ENCODE measurements around the gene GPR155. TPM values are rescaled to one million over a fixed set of nuclear protein-coding genes. Genes with fewer than 3 reads are reported as not detected.

The GPR155 gene
- polyA plus RNA-seq, 3 donors = 3.4 to 7.6 (median 7.0) TPM

- TF ChIP-seq CTCF (IDR thresholded peaks at IDR 0.05) = no peak
- H3K27ac Mint-ChIP-seq = no peak overlapping the region
Measured at GRCh38 chr2:174449033-174449432, 37.8 kb downstream of the GPR155 start.

GRCh38 chr2:174446531-174446930, 40.3 kb downstream of the GPR155 start:
- no peaks in the 10 kb centered on the region for H3K4me1 Mint-ChIP-seq
- WGBS (ENCODE audit: insufficient coverage) = 100% methylated on average over 3 of the region's 4 CpGs
- no peak for TF ChIP-seq CTCF (IDR thresholded peaks at IDR 0.05)
- no peak overlapping the region for H3K27ac Mint-ChIP-seq
- H3K27me3 Mint-ChIP-seq (ENCODE audit: low read depth in 3 of 3) = peaks cover 0 to 2% (median 0%) of the 10 kb centered on the region in 3 donors
- H3K9me3 Mint-ChIP-seq = peaks cover 0 to 1% (median 0%) of the 10 kb centered on the region in 7 donors
- Histone ChIP-seq H3K79me2 (ENCODE audit: insufficient read depth, low read length) (no peaks in the 10 kb centered on the region), H3K4me2 (replicated peaks; ENCODE audit: extremely low read depth, low read length, poor library complexity, severe bottlenecking) (no peak overlapping the region), H2AFZ (ENCODE audit: insufficient read depth, low read depth, low read length, poor library complexity, severe bottlenecking) (no peak overlapping the region), H3K9ac (ENCODE audit: insufficient read depth, low read length, poor library complexity, severe bottlenecking) (no peak overlapping the region), H3K4me3 (replicated peaks in 1 of 3; ENCODE audit: low read depth in 2 of 3, low read length in 3 of 3) (no peak overlapping the region), H3K4me1 (ENCODE audit: control insufficient read depth in 1 of 2, insufficient read depth in 2 of 2, low read length in 2 of 2) (no peaks in the 10 kb centered on the region), H3K36me3 (replicated peaks in 1 of 2; ENCODE audit: control insufficient read depth in 1 of 2, insufficient read depth in 2 of 2, low read length in 2 of 2) (peaks cover 13 to 32% of the 10 kb centered on the region in 2 donors), H3K27ac (ENCODE audit: low read depth in 1 of 2, low read length in 2 of 2) (no peak overlapping the region), H3K27me3 (ENCODE audit: control insufficient read depth in 2 of 2, insufficient read depth in 2 of 2, low read length in 2 of 2) (no peaks in the 10 kb centered on the region), H3K9me3 (replicated peaks in 1 of 2; ENCODE audit: control insufficient read depth in 1 of 2, insufficient read depth in 1 of 2, low read length in 2 of 2) (no peaks in the 10 kb centered on the region), H4K20me1 (ENCODE audit: insufficient read depth, low read length) (no peaks in the 10 kb centered on the region)
- intact Hi-C loops (cut with micrococcal nuclease) = no loop called here
- DNase-seq = no peak
- no peak overlapping the region for H3K4me3 Mint-ChIP-seq
- H3K36me3 Mint-ChIP-seq = peaks cover 46 to 53% of the 10 kb centered on the region in 2 donors

More at GRCh38 chr2:174449033-174449432, 37.8 kb downstream of the GPR155 start:
- Histone ChIP-seq H3K9ac (ENCODE audit: insufficient read depth, low read length, poor library complexity, severe bottlenecking) (no peak overlapping the region), H3K79me2 (ENCODE audit: insufficient read depth, low read length) (no peaks in the 10 kb centered on the region), H3K4me1 (ENCODE audit: control insufficient read depth in 1 of 2, insufficient read depth in 2 of 2, low read length in 2 of 2) (no peaks in the 10 kb centered on the region), H3K4me3 (replicated peaks in 1 of 3; ENCODE audit: low read depth in 2 of 3, low read length in 3 of 3) (no peak overlapping the region), H3K9me3 (replicated peaks in 1 of 2; ENCODE audit: control insufficient read depth in 1 of 2, insufficient read depth in 1 of 2, low read length in 2 of 2) (no peaks in the 10 kb centered on the region), H4K20me1 (ENCODE audit: insufficient read depth, low read length) (no peaks in the 10 kb centered on the region), H3K27ac (ENCODE audit: low read depth in 1 of 2, low read length in 2 of 2) (no peak overlapping the region), H3K27me3 (ENCODE audit: control insufficient read depth in 2 of 2, insufficient read depth in 2 of 2, low read length in 2 of 2) (no peaks in the 10 kb centered on the region), H3K36me3 (replicated peaks in 1 of 2; ENCODE audit: control insufficient read depth in 1 of 2, insufficient read depth in 2 of 2, low read length in 2 of 2) (peaks cover 3 to 16% of the 10 kb centered on the region in 2 donors), H3K4me2 (replicated peaks; ENCODE audit: extremely low read depth, low read length, poor library complexity, severe bottlenecking) (no peak overlapping the region), H2AFZ (ENCODE audit: insufficient read depth, low read depth, low read length, poor library complexity, severe bottlenecking) (no peak overlapping the region)
- Mint-ChIP-seq H3K4me1 (no peaks in the 10 kb centered on the region), H3K36me3 (peaks cover 43 to 50% of the 10 kb centered on the region in 2 donors), H3K27me3 (ENCODE audit: low read depth in 3 of 3) (peaks cover 0 to under 1% (median 0%) of the 10 kb centered on the region in 3 donors), H3K9me3 (peaks cover 0 to 1% (median 0%) of the 10 kb centered on the region in 7 donors), H3K4me3 (no peak overlapping the region)
- intact Hi-C loops (cut with micrococcal nuclease) = no loop called here
- no CpG with 5 or more reads among the region's 2 CpGs for WGBS (ENCODE audit: insufficient coverage)
- DNase-seq = no peak
